Measurements from ENCODE around the gene STATH. TPM values are rescaled to one million over a fixed set of nuclear protein-coding genes. Genes with fewer than 3 reads are reported as not detected.

Gene STATH, protein sequence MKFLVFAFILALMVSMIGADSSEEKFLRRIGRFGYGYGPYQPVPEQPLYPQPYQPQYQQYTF
- not detected in 2 replicates for total RNA-seq

DNA sequence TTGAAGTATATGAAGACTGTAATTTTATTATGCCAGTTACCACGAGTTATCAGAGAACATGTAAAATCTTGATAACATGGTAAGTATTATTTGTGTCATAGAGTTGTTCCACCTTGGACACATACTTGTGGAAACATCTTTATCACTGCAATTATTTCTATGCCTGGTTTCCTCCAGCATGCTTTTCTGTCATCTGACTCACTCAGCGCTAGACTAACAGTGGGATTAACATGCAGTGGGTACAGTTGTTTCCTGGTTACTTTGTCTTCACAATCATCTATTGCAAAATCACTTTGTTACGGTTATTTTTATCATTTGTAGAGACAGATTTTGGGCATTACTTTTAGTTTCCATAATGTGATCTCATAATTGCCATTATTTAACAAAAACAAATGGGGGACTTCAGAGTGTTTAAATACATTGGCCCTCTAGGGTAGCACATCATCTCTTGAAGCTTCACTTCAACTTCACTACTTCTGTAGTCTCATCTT, at the start of gene STATH:
Gene STATH, plus strand, starts transcription at position 441 of the 491 bp plus-strand sequence. CDS start 2,472 bp downstream, outside the sequence.

DNA sequence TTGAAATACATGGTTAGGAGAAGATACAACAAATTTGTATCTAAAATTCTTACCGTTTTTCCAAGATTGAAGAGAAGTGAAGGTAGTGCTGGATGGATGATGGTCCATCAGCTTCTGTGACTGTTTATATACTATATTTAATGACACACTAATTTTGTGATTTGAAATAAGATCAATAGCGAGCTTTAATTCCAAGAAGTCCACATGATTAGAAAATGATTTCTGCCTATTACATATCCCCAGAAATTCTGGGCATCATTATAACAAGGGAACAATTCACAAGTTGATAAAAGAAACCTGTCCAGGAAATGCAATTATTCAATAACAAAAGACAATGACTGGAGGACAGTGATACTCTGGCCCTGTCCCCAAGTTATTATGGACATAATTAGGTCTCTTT, 30.1 kb upstream of the STATH start, which contains the start of gene CSN2:
Gene CSN2, minus strand, starts transcription at position 101 of the 400 bp plus-strand sequence. CDS start 4,733 bp downstream, outside the sequence.

DNA sequence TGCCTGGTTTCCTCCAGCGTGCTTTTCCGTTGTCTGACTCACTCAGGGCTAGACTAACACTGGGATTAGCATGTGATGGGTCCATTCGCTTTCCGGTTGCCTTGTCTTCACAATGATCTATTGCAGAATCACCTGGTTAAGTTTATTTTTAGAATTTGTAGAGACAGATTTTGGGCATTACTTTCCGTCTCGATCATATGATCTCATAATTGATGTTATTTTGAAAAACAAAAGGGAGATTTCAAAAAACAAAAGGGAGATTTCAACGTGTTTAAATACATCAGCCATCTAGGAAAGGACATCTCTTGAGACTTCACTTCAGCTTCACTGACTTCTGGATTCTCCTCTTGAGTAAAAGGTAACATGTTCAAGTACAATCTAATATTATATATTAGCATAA, 32.4 kb downstream of the STATH start, which contains the start of gene HTN3:
Gene HTN3, plus strand, starts transcription at position 301 of the 400 bp plus-strand sequence. CDS start 2,282 bp downstream, outside the sequence.

DNA sequence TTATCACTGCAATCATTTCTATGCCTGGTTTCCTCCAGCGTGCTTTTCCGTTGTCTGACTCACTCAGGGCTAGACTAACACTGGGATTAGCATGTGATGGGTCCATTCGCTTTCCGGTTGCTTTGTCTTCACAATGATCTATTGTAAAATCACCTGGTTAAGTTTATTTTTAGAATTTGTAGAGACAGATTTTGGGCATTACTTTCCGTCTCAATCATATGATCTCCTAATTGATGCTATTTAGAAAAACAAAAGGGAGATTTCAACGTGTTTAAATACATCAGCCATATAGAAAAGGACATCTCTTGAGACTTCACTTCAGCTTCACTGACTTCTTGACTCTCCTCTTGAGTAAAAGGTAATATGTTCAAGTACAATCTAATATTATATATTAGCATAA, 54.4 kb downstream of the STATH start, which contains the start of gene HTN1:
Gene HTN1, plus strand, starts transcription at position 301 of the 400 bp plus-strand sequence. CDS start 2,639 bp downstream, outside the sequence.

Other genes with a start within 250 kb of the STATH start
- 0.59 and 6.0 TPM in 2 replicates for gene SULT1B1, start 235.3 kb upstream of the STATH start, total RNA-seq
- gene SULT1E1, start 135.8 kb upstream of the STATH start, total RNA-seq: 7.5 and 9.2 TPM in 2 replicates
- not detected in 2 replicates for gene CSN1S1, start 64.9 kb upstream of the STATH start, total RNA-seq
- gene CSN2, start 30.2 kb upstream of the STATH start, total RNA-seq: not detected in 2 replicates
- gene HTN3, start 32.5 kb downstream of the STATH start, total RNA-seq: not detected in 2 replicates
- gene HTN1, start 54.5 kb downstream of the STATH start, total RNA-seq: not detected in 2 replicates
- not detected in 2 replicates for gene PRR27, start 158.3 kb downstream of the STATH start, total RNA-seq
- 0.42 TPM in 1 of 2 replicates, not detected in the other for gene ODAM, start 199.8 kb downstream of the STATH start, total RNA-seq
- 0.59 TPM in 1 of 2 replicates, not detected in the other for gene FDCSP, start 230.2 kb downstream of the STATH start, total RNA-seq
- not detected in 2 replicates for gene CSN3, start 246.6 kb downstream of the STATH start, total RNA-seq

Measured in smooth muscle cell of the umbilical artery (primary cell).